GM12801 (cell line): ENCODE measurements around the gene PLEKHG1.

Experiments used
- TF ChIP-seq, protein P1 (sequence below): IDR thresholded peaks from one replicate; pipeline ENCODE4 v1.5.1; 2011; ENCODE audit warnings: control low read depth; ENCODE audit not compliant: insufficient read length; ENCODE audit errors: extremely low read depth

The PLEKHG1 gene

DNA sequence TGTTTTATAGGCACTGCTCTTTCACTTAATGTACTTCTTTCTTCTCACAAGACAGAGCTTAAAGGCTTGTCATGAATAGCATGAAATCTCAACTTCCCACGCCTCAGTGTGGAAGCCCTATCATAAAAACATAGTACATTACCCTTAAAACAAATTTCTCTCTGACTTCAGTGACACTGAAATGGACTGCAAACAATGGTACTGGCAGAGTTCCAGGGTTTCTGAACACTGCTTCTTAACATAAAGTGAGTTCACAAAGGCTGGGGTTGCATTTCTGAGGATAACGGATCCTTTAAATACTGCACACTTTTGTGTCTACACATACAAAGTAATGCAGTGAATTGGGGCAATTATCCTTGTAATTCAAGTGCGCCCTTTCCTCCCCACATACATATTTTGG lies 32.3 kb upstream of the PLEKHG1 start:
- TF ChIP-seq, protein P1, sequence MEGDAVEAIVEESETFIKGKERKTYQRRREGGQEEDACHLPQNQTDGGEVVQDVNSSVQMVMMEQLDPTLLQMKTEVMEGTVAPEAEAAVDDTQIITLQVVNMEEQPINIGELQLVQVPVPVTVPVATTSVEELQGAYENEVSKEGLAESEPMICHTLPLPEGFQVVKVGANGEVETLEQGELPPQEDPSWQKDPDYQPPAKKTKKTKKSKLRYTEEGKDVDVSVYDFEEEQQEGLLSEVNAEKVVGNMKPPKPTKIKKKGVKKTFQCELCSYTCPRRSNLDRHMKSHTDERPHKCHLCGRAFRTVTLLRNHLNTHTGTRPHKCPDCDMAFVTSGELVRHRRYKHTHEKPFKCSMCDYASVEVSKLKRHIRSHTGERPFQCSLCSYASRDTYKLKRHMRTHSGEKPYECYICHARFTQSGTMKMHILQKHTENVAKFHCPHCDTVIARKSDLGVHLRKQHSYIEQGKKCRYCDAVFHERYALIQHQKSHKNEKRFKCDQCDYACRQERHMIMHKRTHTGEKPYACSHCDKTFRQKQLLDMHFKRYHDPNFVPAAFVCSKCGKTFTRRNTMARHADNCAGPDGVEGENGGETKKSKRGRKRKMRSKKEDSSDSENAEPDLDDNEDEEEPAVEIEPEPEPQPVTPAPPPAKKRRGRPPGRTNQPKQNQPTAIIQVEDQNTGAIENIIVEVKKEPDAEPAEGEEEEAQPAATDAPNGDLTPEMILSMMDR, result no peak

- TF ChIP-seq, protein P1, result no peak
These were observed 31.8 kb upstream of the PLEKHG1 start for GRCh38 chr6:150567823-150568383.

- TF ChIP-seq, protein P1, result no peak
These were observed 31.1 kb upstream of the PLEKHG1 start for GRCh38 chr6:150568560-150568959.

DNA sequence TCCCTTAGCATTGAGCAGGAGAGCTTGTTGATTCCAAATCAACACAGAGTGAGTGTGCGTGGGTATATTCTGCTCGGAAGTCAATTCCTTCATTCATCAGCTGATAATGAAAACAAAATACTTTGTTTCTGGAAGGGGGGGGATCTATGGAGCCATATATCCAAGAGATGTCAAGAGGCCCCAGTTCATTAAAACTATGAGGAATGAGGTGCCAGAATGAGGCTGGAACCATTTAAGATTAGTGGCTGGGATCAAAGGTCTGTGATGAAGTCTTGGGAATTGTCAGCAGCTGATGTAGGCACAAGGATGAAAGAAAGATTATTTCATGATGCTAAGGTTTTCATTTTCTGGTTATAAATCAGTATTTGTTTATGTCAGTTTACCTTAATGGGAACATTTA lies 30.5 kb upstream of the PLEKHG1 start:
- TF ChIP-seq, protein P1, result no peak

GRCh38 chr6:150573041-150573681 lies 26.5 kb upstream of the PLEKHG1 start:
- TF ChIP-seq, protein P1, result no peak

GRCh38 chr6:150575836-150576235 lies 23.8 kb upstream of the PLEKHG1 start:
- TF ChIP-seq, protein P1, result no peak

- TF ChIP-seq, protein P1, result no peak
These were observed 22.9 kb upstream of the PLEKHG1 start for GRCh38 chr6:150576651-150577226.
